AG08396 (cell line): ENCODE data around the gene POMP.
A peak's percentile ranks its signal among the peaks of the same experiment; 100 is the strongest.
"Not testable (repeated sequence)": the region's sequence is repeated elsewhere in the genome, so short reads cannot be mapped to it uniquely, and the experiment has no call there.

ENCODE experiments used
- DNase-seq: peaks from one replicate; pipeline ENCODE4 v3.0.0; 2012; ENCODE audit warnings: low spot score, mixed read lengths

The POMP gene

GRCh38 chr13:28637714-28638355 is 21.1 kb upstream of the POMP start:
- no peak for DNase-seq

GRCh38 chr13:28638756-28639155 is 20.2 kb upstream of the POMP start:
- no peak for DNase-seq

DNA sequence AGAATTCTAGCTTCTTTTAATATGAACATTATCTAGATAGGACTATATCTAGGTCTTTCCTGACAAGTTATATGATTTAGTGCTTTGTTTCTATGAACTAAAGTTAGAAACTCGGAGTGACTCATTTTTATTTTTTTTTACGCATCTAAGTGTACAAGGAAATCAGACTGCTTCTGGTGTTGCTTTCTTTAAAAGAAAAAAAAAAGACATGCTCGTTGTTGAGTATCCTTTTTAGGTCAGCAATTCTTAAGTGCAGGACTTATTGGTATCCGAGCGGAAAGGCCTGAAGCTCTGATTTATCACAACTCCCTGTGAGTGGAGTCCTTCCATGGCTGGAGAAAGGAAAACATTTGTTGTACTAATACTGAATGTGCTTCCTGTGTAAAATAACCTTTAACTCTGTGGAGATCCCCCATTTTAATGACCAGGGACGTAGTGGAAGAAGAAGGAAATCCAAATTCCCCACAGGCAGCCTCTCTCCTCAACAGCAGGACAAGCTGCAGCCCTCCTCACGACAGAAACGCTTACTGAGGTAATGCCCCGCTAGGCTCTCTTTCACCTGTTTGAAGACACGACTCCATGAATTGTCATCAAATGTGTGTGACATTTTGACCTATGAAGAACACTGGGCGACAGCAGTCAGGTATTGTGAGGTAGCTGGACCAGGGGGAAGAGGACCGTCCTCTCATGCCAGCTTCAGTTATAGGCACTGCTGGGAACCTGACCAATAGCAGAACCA is 17.9 kb upstream of the POMP start:
- DNase-seq, result no peak

GRCh38 chr13:28641600-28641926 is 17.4 kb upstream of the POMP start:
- DNase-seq, result no peak

- no peak for DNase-seq
Measured at GRCh38 chr13:28650284-28650683, 8.6 kb upstream of the POMP start.

- no peak for DNase-seq
Measured at GRCh38 chr13:28651810-28652401, 7.0 kb upstream of the POMP start.

DNA sequence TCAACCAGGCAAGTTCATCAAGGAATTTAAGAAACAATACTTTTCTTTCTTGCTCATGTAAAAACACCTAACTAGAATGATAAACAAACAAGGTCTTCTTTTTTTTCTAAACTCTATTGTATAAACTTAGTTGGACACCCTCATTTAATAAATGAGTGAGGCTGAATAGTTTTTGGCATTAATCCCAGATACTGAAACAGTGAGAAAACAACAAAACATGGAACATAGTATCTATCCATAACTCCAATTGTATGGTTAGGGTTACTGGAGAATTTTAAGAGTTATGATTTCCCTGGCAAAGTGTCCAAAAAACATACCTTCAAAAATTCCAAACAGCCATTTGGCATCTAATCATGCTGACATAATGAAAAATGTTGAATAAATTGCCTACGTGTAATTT is 5.8 kb upstream of the POMP start:
- DNase-seq, result no peak

DNA sequence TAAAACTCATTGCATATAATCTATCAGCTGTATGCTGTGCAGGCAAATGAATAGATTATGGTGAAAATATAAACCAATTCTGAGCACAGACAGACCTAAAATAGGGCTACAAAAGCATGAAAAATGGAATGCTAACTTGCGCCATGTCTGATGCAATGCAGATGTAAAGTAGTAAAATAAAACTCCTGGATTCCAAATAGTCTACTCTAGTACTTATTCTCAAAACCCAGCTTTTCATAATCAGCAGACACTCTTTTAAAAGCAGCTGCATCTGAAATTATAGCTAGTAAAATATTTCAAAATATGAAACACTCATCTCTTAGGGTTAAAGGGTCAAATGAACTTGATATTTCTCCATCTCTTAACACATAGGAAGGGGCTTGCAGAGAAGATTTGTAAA is 4.7 kb upstream of the POMP start:
- DNase-seq, result no peak

- peak; percentile 57 for DNase-seq
Measured at GRCh38 chr13:28655561-28655960, 3.4 kb upstream of the POMP start.

DNA sequence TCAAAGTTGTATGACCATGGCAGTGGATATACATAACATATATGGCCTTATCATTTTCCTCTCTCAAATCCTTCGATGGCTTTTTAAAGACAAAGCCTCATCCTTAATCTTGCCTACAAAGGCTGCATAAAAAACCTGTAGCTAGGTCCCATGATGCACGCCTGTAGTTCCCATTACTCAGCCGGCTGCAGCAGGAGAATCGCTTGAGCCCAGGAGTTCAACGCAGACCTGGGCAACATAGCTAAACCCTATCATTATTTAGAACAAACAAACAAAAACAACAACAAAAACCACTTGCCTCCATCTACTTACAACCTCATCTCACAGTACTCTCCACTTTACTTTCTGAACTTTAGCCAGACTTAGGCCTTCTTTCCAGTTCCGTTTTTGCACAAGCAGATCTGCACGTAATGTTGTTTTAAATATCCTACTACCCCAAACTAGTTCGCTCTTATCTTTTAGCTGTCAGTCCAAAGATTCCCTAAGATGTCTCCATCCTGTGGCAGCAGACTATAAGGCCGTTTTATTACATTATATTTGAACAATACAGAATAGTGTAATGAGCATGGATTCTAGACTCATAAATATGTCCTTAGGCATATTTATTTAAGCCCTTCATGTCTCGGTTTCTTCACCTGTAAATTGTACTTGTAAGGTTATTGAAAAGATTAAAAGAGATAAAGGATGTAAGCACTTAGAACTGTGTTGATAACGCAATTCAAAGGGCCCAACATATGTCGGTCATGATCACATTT is 969 bp upstream of the POMP start:
- no peak for DNase-seq

- no peak for DNase-seq
Measured at GRCh38 chr13:28658539-28658795, 463 bp upstream of the POMP start.

GRCh38 chr13:28659621-28659970 is 666 bp downstream of the POMP start:
- peak; percentile 58 for DNase-seq

- no peak for DNase-seq
Measured at GRCh38 chr13:28666897-28667488, 8.1 kb downstream of the POMP start.

GRCh38 chr13:28671126-28671792 is 12.3 kb downstream of the POMP start:
- no peak for DNase-seq

GRCh38 chr13:28678809-28679208 is 19.9 kb downstream of the POMP start:
- no peak for DNase-seq

DNA sequence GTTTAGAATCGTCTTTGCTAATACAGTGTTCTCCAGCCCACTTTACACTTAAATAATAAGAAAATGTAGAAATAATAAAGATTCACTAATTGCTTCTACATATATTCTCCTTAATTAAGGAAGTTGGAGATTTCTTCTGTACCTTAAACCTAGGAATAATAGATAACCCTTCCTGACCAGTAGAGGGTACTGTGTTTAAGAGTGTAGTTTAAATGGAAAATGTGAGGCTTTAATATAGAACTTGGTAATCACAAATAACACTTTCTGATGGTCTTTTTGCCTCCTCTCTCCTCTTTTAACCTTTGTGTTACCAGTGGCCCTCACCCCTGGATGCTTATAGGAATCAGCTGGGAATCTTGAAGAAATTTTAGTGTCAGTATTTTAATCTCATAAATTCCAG is 20.7 kb downstream of the POMP start:
- DNase-seq, result peak; percentile 18

GRCh38 chr13:28680541-28680940 is 21.6 kb downstream of the POMP start:
- no peak for DNase-seq

DNA sequence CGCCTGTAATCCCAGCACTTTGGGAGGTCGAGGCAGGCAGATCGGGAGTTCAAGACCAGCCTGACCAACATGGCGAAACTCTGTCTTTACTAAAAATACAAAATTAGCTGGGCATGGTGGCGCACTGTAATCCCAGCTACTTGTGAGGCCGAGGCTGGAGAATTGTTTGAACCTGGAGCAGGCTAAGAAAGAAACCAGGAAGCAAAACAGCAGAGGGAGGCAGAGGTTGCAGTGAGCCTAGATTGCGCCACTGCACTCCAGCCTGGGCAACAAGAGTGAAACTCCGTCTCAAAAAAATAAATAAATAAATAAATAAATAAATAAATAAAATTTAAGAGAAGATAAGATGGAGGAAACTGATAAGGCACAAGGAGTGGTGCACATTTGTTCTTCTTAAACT is 24.2 kb downstream of the POMP start:
- not testable (repeated sequence) for DNase-seq

- DNase-seq, result no peak
Measured at GRCh38 chr13:28684257-28684656, 25.3 kb downstream of the POMP start.

- DNase-seq, result no peak
Measured at GRCh38 chr13:28685114-28685513, 26.2 kb downstream of the POMP start.

DNA sequence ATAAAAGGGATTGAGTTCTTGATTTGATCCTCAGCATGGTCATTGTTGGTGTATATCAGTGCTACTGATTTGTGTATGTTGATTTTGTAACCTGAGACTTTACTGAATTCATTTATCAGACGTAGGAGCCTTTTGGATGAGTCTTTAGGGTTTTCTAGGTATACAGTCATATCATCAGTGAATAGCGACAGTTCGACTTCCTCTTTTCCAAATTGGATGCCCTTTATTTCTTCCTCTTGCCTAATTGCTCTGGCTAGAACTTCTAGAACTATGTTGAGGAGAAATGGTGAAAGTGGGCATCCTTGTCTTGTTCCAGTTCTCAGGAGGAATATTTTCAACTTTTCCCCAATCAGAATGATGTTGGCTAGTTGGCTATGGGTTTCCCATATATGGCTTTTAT is 27.0 kb downstream of the POMP start:
- no peak for DNase-seq
